WTC11 (cell line): Measurements from ENCODE around the gene CIPC. TPM values are rescaled to one million over a fixed set of nuclear protein-coding genes. Genes with fewer than 3 reads are reported as not detected.

Source experiments
- ATAC-seq: fragments of 200-7000 bp; cut with Tn5 transposase; 2 replicates; pipeline ENCODE4 v1.10.0; 2021; ENCODE audit warnings: mild to moderate bottlenecking, moderate library complexity
- CTCF ChIA-PET: fragments of 300-600 bp; sonication (Branson Sonifier 250); formaldehyde crosslinking; loops from one replicate; lab custom pipeline; 2021; ENCODE audit warnings: antibody characterized with exemption; lab: Charles Lee
- POLR2A ChIA-PET: fragments of 350-600 bp; sonication (Branson Sonifier 250); formaldehyde crosslinking; loops from one replicate; lab custom pipeline; 2021; ENCODE audit warnings: antibody characterized with exemption; lab: Charles Lee
- DNase-seq: peaks from one replicate; pipeline ENCODE4 v3.0.0; 2021; ENCODE audit warnings: low spot score
- H3K27ac Mint-ChIP-seq: 2 replicates; pipeline ENCODE4 v1.8.0; 2021; ENCODE audit warnings: mixed read lengths
- H3K27me3 Mint-ChIP-seq: 2 replicates; pipeline ENCODE4 v1.8.0; 2021; ENCODE audit warnings: low read depth, mild to moderate bottlenecking, moderate library complexity, mixed read lengths
- H3K36me3 Mint-ChIP-seq: 2 replicates; pipeline ENCODE4 v1.8.0; 2021; ENCODE audit warnings: mixed read lengths
- H3K4me1 Mint-ChIP-seq: 2 replicates; pipeline ENCODE4 v1.8.0; 2022; ENCODE audit warnings: mixed read lengths
- H3K4me3 Mint-ChIP-seq: 2 replicates; pipeline ENCODE4 v1.8.0; 2021; ENCODE audit warnings: mild to moderate bottlenecking, moderate library complexity, mixed read lengths
- H3K9me3 Mint-ChIP-seq: 2 replicates; pipeline ENCODE4 v1.8.0; 2021; ENCODE audit warnings: mixed read lengths
- ELF4 ChIP-seq: sonication (generic); formaldehyde crosslinking; IDR thresholded peaks from 2 replicates; pipeline ENCODE4 v1.8.1; 2022; ENCODE audit warnings: low read depth, mild to moderate bottlenecking, moderate library complexity, missing genetic modification reagents
- EMX1 ChIP-seq: fragments of 250-450 bp; sonication (Bioruptor Pico); IDR thresholded peaks from 2 replicates; pipeline ENCODE4 v1.8.0; 2021; ENCODE audit warnings: mild to moderate bottlenecking
- GABPB1 ChIP-seq: sonication (generic); formaldehyde crosslinking; IDR thresholded peaks from 2 replicates; pipeline ENCODE4 v1.8.1; 2023; ENCODE audit warnings: mild to moderate bottlenecking, missing genetic modification reagents
- GRHL2 ChIP-seq: fragments of 250-450 bp; sonication (Bioruptor Pico); IDR thresholded peaks from 2 replicates; pipeline ENCODE4 v1.8.0; 2022; ENCODE audit warnings: mild to moderate bottlenecking, moderate library complexity; ENCODE audit not compliant: insufficient replicate concordance, severe bottlenecking
- GTF2I ChIP-seq: fragments of 250-450 bp; sonication (Bioruptor Pico); conservative IDR thresholded peaks from 2 replicates; pipeline ENCODE4 v1.4.0; 2021; ENCODE audit warnings: mild to moderate bottlenecking
- HMGA2 ChIP-seq: fragments of 250-450 bp; sonication (Bioruptor Pico); IDR thresholded peaks from 2 replicates; pipeline ENCODE4 v1.4.0; 2021; ENCODE audit warnings: mild to moderate bottlenecking, moderate library complexity
- IRF2 ChIP-seq: sonication (generic); formaldehyde crosslinking; IDR thresholded peaks from 2 replicates; pipeline ENCODE4 v1.8.0; 2022; ENCODE audit warnings: low read depth, missing genetic modification reagents, borderline replicate concordance
- JAZF1 ChIP-seq: fragments of 250-450 bp; sonication (Bioruptor Pico); IDR thresholded peaks from 2 replicates; pipeline ENCODE4 v1.9.0; 2021; ENCODE audit warnings: moderate library complexity, mild to moderate bottlenecking, inconsistent platforms
- NFYB ChIP-seq: sonication (generic); formaldehyde crosslinking; conservative IDR thresholded peaks from 2 replicates; pipeline ENCODE4 v1.8.0; 2022; ENCODE audit warnings: low read depth, missing genetic modification reagents
- NR2C2 ChIP-seq: sonication (generic); formaldehyde crosslinking; IDR thresholded peaks from 2 replicates; pipeline ENCODE4 v1.8.0; 2022; ENCODE audit warnings: mild to moderate bottlenecking, missing genetic modification reagents
- RORB ChIP-seq: fragments of 250-450 bp; sonication (Bioruptor Pico); IDR thresholded peaks from 2 replicates; pipeline ENCODE4 v1.9.0; 2021; ENCODE audit warnings: mild to moderate bottlenecking
- SOX15 ChIP-seq: fragments of 250-450 bp; sonication (Bioruptor Pico); IDR thresholded peaks from 2 replicates; pipeline ENCODE4 v1.9.0; 2021; ENCODE audit warnings: mild to moderate bottlenecking
- SP1 ChIP-seq: sonication (generic); formaldehyde crosslinking; conservative IDR thresholded peaks from 2 replicates; pipeline ENCODE4 v1.8.1; 2022; ENCODE audit warnings: missing genetic modification reagents
- TCF7 ChIP-seq: sonication (generic); formaldehyde crosslinking; IDR thresholded peaks from 2 replicates; pipeline ENCODE4 v1.8.0; 2022; ENCODE audit warnings: mild to moderate bottlenecking, low read depth, missing genetic modification reagents, moderate library complexity
- ZBTB21 ChIP-seq: sonication (generic); formaldehyde crosslinking; IDR thresholded peaks from 2 replicates; pipeline ENCODE4 v1.8.1; 2023; ENCODE audit warnings: mild to moderate bottlenecking, missing genetic modification reagents, borderline replicate concordance
- ZNF138 ChIP-seq: sonication (generic); formaldehyde crosslinking; conservative IDR thresholded peaks from 2 replicates; pipeline ENCODE4 v1.8.1; 2022; ENCODE audit warnings: mild to moderate bottlenecking, moderate library complexity, missing genetic modification reagents
- ZNF317 ChIP-seq: sonication (generic); formaldehyde crosslinking; IDR thresholded peaks from 2 replicates; pipeline ENCODE4 v1.8.1; 2023; ENCODE audit warnings: low read depth, mild to moderate bottlenecking, moderate library complexity, missing genetic modification reagents, borderline replicate concordance
- ZNF396 ChIP-seq: fragments of 250-450 bp; sonication (Bioruptor Pico); IDR thresholded peaks from 2 replicates; pipeline ENCODE4 v1.8.0; 2021; ENCODE audit warnings: mild to moderate bottlenecking, moderate library complexity, borderline replicate concordance
- ZNF423 ChIP-seq: fragments of 250-450 bp; sonication (Bioruptor Pico); IDR thresholded peaks from 2 replicates; pipeline ENCODE4 v2.1.2; 2022; ENCODE audit warnings: mild to moderate bottlenecking, moderate library complexity
- ZNF671 ChIP-seq: fragments of 250-450 bp; sonication (Bioruptor Pico); IDR thresholded peaks from 2 replicates; pipeline ENCODE4 v1.8.0; 2021; ENCODE audit warnings: mild to moderate bottlenecking
- total RNA-seq: library from RNA; stranded (reverse); gene quantifications from 3 replicates; pipeline ENCODE4 v1.2.3, GENCODE V29; 2021
- TF ChIP-seq, protein P1 (sequence below): sonication (generic); formaldehyde crosslinking; IDR thresholded peaks from 2 replicates; pipeline ENCODE4 v1.8.1; 2023; ENCODE audit warnings: mild to moderate bottlenecking, missing genetic modification reagents, moderate library complexity
- TF ChIP-seq, protein P2 (sequence below): fragments of 250-450 bp; sonication (Bioruptor Pico); IDR thresholded peaks from 2 replicates; pipeline ENCODE4 v1.9.0; 2021; ENCODE audit warnings: moderate library complexity, mild to moderate bottlenecking, inconsistent platforms, borderline replicate concordance
- TF ChIP-seq, protein P3 (sequence below): fragments of 250-450 bp; sonication (Bioruptor Pico); IDR thresholded peaks from 2 replicates; pipeline ENCODE4 v1.9.0; 2021; ENCODE audit warnings: mild to moderate bottlenecking, borderline replicate concordance
- TF ChIP-seq, protein P4 (sequence below): sonication (generic); formaldehyde crosslinking; conservative IDR thresholded peaks from 2 replicates; pipeline ENCODE4 v1.8.1; 2022; ENCODE audit warnings: mild to moderate bottlenecking, missing genetic modification reagents
- TF ChIP-seq, protein P5 (sequence below): sonication (generic); formaldehyde crosslinking; IDR thresholded peaks from 2 replicates; pipeline ENCODE4 v1.8.1; 2022; ENCODE audit warnings: low read depth, mild to moderate bottlenecking, moderate library complexity, missing genetic modification reagents, borderline replicate concordance

CIPC gene
- total RNA-seq, 1 experiment from 2014 or later = 25.4 TPM

DNA sequence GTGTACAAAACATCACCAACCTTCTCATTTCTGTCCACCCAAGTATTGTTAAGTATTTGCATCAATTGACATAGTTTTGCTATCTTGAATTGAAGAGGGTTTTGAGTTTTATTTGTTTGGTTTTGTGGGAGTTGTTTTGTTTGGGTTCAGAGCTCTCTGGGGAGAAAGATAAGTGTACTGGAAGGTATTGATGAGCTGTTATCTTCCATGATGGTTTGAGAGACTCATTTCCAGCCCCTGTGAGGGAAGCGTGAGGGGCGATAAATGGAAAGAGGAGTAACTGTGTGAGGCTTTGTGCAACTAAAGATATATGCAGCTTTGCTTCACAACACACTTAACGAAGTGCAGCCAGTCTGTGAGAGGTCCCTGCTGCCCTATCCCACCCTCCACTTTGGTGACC, 15.7 kb upstream of the CIPC start:
- no peak for DNase-seq
- Mint-ChIP-seq H3K9me3 (peaks cover 12% of the 10 kb centered on the region), H3K27me3 (no peaks in the 10 kb centered on the region; the same call in 1 of the 2 replicates), H3K4me1 (peaks cover 23% of the 10 kb centered on the region), H3K36me3 (peaks cover 6% of the 10 kb centered on the region; the same call in 1 of the 2 replicates), H3K4me3 (no peak overlapping the region), H3K27ac (no peak overlapping the region)
- TF ChIP-seq TCF7 (CRISPR knock-in tag) (no peak), SOX15 (CRISPR knock-in tag) (no peak), NFYB (CRISPR knock-in tag) (no peak), SP1 (no peak), RORB (CRISPR knock-in tag) (no peak), GABPB1 (CRISPR knock-in tag) (no peak), ZNF671 (CRISPR knock-in tag) (no peak), GRHL2 (CRISPR knock-in tag) (no peak), NR2C2 (CRISPR knock-in tag) (no peak), ZNF423 (CRISPR knock-in tag) (no peak), ZNF138 (no peak)
- TF ChIP-seq, protein P1, sequence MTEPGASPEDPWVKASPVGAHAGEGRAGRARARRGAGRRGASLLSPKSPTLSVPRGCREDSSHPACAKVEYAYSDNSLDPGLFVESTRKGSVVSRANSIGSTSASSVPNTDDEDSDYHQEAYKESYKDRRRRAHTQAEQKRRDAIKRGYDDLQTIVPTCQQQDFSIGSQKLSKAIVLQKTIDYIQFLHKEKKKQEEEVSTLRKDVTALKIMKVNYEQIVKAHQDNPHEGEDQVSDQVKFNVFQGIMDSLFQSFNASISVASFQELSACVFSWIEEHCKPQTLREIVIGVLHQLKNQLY = no peak
- TF ChIP-seq, protein P2, sequence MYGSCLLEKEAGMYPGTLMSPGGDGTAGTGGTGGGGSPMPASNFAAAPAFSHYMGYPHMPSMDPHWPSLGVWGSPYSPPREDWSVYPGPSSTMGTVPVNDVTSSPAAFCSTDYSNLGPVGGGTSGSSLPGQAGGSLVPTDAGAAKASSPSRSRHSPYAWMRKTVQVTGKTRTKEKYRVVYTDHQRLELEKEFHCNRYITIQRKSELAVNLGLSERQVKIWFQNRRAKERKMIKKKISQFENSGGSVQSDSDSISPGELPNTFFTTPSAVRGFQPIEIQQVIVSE = no peak
- ChIA-PET POLR2A (interaction anchor here (0.6 kb wide), 1 partner anchor 18 kb away, joined by 5 read pairs; no protein-coding TSS in a partner anchor), CTCF (interaction anchor here (1.0 to 2.4 kb wide), 4 partner anchors 14 to 209 kb away, joined by 3 to 10 read pairs (median 6); no protein-coding TSS in a partner anchor)
- ATAC-seq = no peak

DNA sequence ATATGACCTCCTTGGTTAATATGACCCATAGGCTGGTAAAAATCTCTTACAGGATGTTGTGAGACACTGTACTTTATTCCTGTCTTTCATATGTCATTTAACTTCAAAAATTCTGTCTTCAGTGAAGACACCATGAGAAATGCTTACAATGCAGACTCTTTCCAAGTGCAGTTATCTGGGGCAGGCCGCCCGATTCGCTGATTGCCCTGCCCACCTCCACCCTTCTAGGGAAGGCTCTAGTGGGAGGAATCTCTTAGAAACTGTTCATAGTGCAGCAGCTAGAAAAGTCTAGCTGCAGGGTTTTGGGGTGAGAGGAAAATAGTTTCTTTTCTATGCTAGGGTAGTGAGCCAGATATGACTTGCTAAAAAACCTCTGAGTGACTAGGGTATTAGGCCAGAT, 15.0 kb upstream of the CIPC start:
- DNase-seq = no peak
- H3K36me3 Mint-ChIP-seq = peaks cover 6% of the 10 kb centered on the region; the same call in 1 of the 2 replicates
- H3K9me3 Mint-ChIP-seq = peaks cover 12% of the 10 kb centered on the region
- no peaks in the 10 kb centered on the region; the same call in 1 of the 2 replicates for H3K27me3 Mint-ChIP-seq
- no peak for ATAC-seq
- TF ChIP-seq ELF4 (no peak), EMX1 (CRISPR knock-in tag) (no peak), ZBTB21 (CRISPR knock-in tag) (no peak), ZNF423 (CRISPR knock-in tag) (no peak), JAZF1 (CRISPR knock-in tag) (no peak), HMGA2 (no peak), ZNF317 (no peak), IRF2 (CRISPR knock-in tag) (no peak), ZNF396 (CRISPR knock-in tag) (no peak), GTF2I (CRISPR knock-in tag) (no peak)
- TF ChIP-seq, protein P3, sequence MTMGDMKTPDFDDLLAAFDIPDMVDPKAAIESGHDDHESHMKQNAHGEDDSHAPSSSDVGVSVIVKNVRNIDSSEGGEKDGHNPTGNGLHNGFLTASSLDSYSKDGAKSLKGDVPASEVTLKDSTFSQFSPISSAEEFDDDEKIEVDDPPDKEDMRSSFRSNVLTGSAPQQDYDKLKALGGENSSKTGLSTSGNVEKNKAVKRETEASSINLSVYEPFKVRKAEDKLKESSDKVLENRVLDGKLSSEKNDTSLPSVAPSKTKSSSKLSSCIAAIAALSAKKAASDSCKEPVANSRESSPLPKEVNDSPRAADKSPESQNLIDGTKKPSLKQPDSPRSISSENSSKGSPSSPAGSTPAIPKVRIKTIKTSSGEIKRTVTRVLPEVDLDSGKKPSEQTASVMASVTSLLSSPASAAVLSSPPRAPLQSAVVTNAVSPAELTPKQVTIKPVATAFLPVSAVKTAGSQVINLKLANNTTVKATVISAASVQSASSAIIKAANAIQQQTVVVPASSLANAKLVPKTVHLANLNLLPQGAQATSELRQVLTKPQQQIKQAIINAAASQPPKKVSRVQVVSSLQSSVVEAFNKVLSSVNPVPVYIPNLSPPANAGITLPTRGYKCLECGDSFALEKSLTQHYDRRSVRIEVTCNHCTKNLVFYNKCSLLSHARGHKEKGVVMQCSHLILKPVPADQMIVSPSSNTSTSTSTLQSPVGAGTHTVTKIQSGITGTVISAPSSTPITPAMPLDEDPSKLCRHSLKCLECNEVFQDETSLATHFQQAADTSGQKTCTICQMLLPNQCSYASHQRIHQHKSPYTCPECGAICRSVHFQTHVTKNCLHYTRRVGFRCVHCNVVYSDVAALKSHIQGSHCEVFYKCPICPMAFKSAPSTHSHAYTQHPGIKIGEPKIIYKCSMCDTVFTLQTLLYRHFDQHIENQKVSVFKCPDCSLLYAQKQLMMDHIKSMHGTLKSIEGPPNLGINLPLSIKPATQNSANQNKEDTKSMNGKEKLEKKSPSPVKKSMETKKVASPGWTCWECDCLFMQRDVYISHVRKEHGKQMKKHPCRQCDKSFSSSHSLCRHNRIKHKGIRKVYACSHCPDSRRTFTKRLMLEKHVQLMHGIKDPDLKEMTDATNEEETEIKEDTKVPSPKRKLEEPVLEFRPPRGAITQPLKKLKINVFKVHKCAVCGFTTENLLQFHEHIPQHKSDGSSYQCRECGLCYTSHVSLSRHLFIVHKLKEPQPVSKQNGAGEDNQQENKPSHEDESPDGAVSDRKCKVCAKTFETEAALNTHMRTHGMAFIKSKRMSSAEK (CRISPR knock-in tag) = no peak
- TF ChIP-seq, protein P4, sequence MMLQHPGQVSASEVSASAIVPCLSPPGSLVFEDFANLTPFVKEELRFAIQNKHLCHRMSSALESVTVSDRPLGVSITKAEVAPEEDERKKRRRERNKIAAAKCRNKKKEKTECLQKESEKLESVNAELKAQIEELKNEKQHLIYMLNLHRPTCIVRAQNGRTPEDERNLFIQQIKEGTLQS (CRISPR knock-in tag) = no peak
- TF ChIP-seq, protein P5, sequence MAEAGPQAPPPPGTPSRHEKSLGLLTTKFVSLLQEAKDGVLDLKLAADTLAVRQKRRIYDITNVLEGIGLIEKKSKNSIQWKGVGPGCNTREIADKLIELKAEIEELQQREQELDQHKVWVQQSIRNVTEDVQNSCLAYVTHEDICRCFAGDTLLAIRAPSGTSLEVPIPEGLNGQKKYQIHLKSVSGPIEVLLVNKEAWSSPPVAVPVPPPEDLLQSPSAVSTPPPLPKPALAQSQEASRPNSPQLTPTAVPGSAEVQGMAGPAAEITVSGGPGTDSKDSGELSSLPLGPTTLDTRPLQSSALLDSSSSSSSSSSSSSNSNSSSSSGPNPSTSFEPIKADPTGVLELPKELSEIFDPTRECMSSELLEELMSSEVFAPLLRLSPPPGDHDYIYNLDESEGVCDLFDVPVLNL (CRISPR knock-in tag) = no peak
- TF ChIP-seq, all 79 proteins: peak for 0
- H3K4me1 Mint-ChIP-seq = peaks cover 31% of the 10 kb centered on the region
- H3K27ac Mint-ChIP-seq = peak overlapping the region; percentile 18; the same call in 1 of the 2 replicates
- CTCF ChIA-PET = interaction anchor here (1.0 to 2.4 kb wide), 4 partner anchors 12 to 233 kb away, joined by 3 to 10 read pairs (median 6); no protein-coding TSS in a partner anchor
- H3K4me3 Mint-ChIP-seq = no peak overlapping the region
- POLR2A ChIA-PET = interaction anchor here (0.6 kb wide), 1 partner anchor 17 kb away, joined by 5 read pairs; no protein-coding TSS in a partner anchor
